Measurements from ENCODE around the gene JAGN1. TPM values are rescaled to one million over a fixed set of nuclear protein-coding genes. Genes with fewer than 3 reads are reported as not detected.

Gene JAGN1
- total and polyA plus RNA-seq, 2 of the 8 experiments (the other 6 are each of a cell fraction or from before 2014, with no cell fraction given), result 26.9 to 51.6 TPM

DNA sequence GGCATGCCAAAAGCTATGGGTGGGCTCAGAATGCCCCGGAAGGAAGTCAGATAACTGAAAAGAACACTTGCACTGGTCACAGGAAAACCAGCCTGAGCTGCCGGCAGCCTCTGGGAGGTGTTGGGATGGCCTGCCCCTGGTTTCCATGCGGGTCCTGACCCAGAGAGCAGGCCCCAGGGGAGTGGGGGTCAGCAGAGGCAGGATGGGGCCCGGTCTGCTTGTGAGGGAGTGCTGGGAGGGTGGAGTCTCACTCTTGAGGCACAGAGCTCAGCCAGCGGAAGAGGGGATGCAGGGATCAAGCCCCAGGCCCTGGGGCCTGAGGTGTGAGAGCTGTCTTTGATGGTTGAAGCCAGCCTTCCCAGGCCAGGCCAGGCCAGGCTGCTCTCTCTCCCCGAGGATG, 44.2 kb upstream of the JAGN1 start:
- Histone ChIP-seq H2BK120ac (replicated peaks; ENCODE audit: low read depth, low read length) (no peak overlapping the region), H2BK12ac (ENCODE audit: low read depth, low read length) (no peak overlapping the region), H3K23ac (ENCODE audit: insufficient read length) (no peak overlapping the region), H3K9me3 (ENCODE audit: insufficient read depth in 2 of 2, low read depth in 1 of 2, low read length in 1 of 2) (no peaks in the 10 kb centered on the region), H3K27ac (ENCODE audit: low read depth, low read length) (no peak overlapping the region), H3K56ac (replicated peaks; ENCODE audit: insufficient read length, low read depth, low read length) (no peak overlapping the region), H3K14ac (ENCODE audit: insufficient read length) (no peak overlapping the region), H2AK5ac (ENCODE audit: low read depth, low read length) (no peak overlapping the region), H3K79me2 (ENCODE audit: control insufficient read depth in 1 of 2, insufficient read depth in 2 of 2, low read length in 2 of 2) (no peaks in the 10 kb centered on the region), H3K18ac (ENCODE audit: extremely low read depth, low read length) (no peak overlapping the region), H3K36me3 (ENCODE audit: control insufficient read depth in 2 of 4, insufficient read depth in 4 of 4, low read length in 3 of 4) (peaks cover 0 to 8% (median 5%) of the 10 kb centered on the region in 4 experiments; a peak in 5 of 8 replicates), H3K4me1 (replicated peaks in 1 of 4; ENCODE audit: control insufficient read depth in 3 of 4, insufficient read depth in 4 of 4, low read length in 3 of 4) (peaks cover 0 to 6% (median under 1%) of the 10 kb centered on the region in 4 experiments; a peak in 2 of 7 replicates), H3K23me2 (ENCODE audit: low read depth, low read length) (peaks cover 7% of the 10 kb centered on the region), H4K91ac (replicated peaks; ENCODE audit: insufficient read length, low read length) (no peak overlapping the region), H4K20me1 (replicated peaks in 1 of 2; ENCODE audit: control insufficient read depth in 1 of 2, insufficient read depth in 2 of 2, low read length in 2 of 2) (peaks cover 0 to 4% of the 10 kb centered on the region in 2 experiments), H2BK15ac (ENCODE audit: low read length) (no peak overlapping the region), H3K79me1 (ENCODE audit: low read depth, low read length) (no peaks in the 10 kb centered on the region), H3K4me2 (ENCODE audit: insufficient read depth in 1 of 2, low read depth in 2 of 2, low read length in 2 of 2) (no peak overlapping the region), H2BK5ac (ENCODE audit: low read depth, low read length) (no peak overlapping the region), H4K5ac (ENCODE audit: insufficient read length, low read depth, low read length) (no peak overlapping the region), H2AFZ (ENCODE audit: low read length) (no peak overlapping the region), H3K27me3 (replicated peaks in 1 of 4; ENCODE audit: control insufficient read depth in 3 of 4, extremely low read depth in 1 of 4, insufficient read depth in 3 of 4, low read length in 3 of 4) (no peaks in the 10 kb centered on the region), H2BK20ac (ENCODE audit: low read length) (no peak overlapping the region), H3K4me3 (ENCODE audit: extremely low read depth in 1 of 4, insufficient read depth in 2 of 4, low read depth in 3 of 4, low read length in 4 of 4) (no peak overlapping the region), H3K9ac (replicated peaks in 1 of 4; ENCODE audit: extremely low read depth in 1 of 4, low read depth in 3 of 4, low read length in 3 of 4) (no peak overlapping the region), H3K4ac (replicated peaks; ENCODE audit: insufficient read length, low read depth, low read length) (no peak overlapping the region), H4K8ac (ENCODE audit: extremely low read depth, insufficient read depth, low read length) (no peak overlapping the region)
- ChIA-PET CTCF (ENCODE audit: partially characterized antibody) (interaction anchor here (0.6 to 1.9 kb wide), 6 partner anchors 10 to 109 kb away, joined by 3 to 7 read pairs (median 3); no protein-coding TSS in a partner anchor), POLR2A (ENCODE audit: partially characterized antibody) (interaction anchor here (0.8 to 1.4 kb wide), 2 partner anchors 54 to 100 kb away, joined by 3 to 4 read pairs; partner anchors contain the start of gene ARPC4)
- DNase-seq (ENCODE audit: low read depth in 1 of 2, low spot score in 2 of 2) (no peak), FAIRE-seq (no peak)
- TF ChIP-seq ATF3 (IDR thresholded peaks at IDR 0.05; ENCODE audit: insufficient read depth, low read depth, low read length) (no peak), YY1 (IDR thresholded peaks at IDR 0.05; ENCODE audit: low read depth, low read length) (no peak), BACH1 (IDR thresholded peaks at IDR 0.05; ENCODE audit: low read length) (no peak), POLR2AphosphoS5 (IDR thresholded peaks at IDR 0.05; ENCODE audit: low read depth, low read length) (no peak), SIX5 (IDR thresholded peaks at IDR 0.05; ENCODE audit: low read depth, low read length) (no peak), ASH2L (IDR thresholded peaks at IDR 0.05; ENCODE audit: low read length) (no peak), SP2 (IDR thresholded peaks at IDR 0.05; ENCODE audit: low read length) (no peak), FOSL1 (IDR thresholded peaks at IDR 0.05; ENCODE audit: insufficient read depth, low read depth, low read length) (no peak)
- 86% methylated on average over 6 of the region's 6 CpGs; no CpG with 5 or more reads in 1 of the 2 experiments for WGBS, 2 experiments (ENCODE audit: extremely low coverage in 1 of 2, insufficient coverage in 1 of 2, insufficient read length in 1 of 2, insufficient replicate concordance in 2 of 2, low coverage in 1 of 2, low lambda C conversion rate in 2 of 2, missing lambda C conversion rate in 1 of 2)
